GM19438 (cell line): ENCODE data around the gene ADD2.
"Not testable (repeated sequence)": the region's sequence is repeated elsewhere in the genome, so short reads cannot be mapped to it uniquely, and the experiment has no call there.

Experiments
- ATAC-seq: cut with Tn5 transposase; IDR thresholded peaks from one replicate; pipeline ENCODE4 v1.9.1; 2021; ENCODE audit warnings: low read depth; ENCODE audit not compliant: unreplicated experiment

The ADD2 gene, protein sequence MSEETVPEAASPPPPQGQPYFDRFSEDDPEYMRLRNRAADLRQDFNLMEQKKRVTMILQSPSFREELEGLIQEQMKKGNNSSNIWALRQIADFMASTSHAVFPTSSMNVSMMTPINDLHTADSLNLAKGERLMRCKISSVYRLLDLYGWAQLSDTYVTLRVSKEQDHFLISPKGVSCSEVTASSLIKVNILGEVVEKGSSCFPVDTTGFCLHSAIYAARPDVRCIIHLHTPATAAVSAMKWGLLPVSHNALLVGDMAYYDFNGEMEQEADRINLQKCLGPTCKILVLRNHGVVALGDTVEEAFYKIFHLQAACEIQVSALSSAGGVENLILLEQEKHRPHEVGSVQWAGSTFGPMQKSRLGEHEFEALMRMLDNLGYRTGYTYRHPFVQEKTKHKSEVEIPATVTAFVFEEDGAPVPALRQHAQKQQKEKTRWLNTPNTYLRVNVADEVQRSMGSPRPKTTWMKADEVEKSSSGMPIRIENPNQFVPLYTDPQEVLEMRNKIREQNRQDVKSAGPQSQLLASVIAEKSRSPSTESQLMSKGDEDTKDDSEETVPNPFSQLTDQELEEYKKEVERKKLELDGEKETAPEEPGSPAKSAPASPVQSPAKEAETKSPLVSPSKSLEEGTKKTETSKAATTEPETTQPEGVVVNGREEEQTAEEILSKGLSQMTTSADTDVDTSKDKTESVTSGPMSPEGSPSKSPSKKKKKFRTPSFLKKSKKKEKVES

DNA sequence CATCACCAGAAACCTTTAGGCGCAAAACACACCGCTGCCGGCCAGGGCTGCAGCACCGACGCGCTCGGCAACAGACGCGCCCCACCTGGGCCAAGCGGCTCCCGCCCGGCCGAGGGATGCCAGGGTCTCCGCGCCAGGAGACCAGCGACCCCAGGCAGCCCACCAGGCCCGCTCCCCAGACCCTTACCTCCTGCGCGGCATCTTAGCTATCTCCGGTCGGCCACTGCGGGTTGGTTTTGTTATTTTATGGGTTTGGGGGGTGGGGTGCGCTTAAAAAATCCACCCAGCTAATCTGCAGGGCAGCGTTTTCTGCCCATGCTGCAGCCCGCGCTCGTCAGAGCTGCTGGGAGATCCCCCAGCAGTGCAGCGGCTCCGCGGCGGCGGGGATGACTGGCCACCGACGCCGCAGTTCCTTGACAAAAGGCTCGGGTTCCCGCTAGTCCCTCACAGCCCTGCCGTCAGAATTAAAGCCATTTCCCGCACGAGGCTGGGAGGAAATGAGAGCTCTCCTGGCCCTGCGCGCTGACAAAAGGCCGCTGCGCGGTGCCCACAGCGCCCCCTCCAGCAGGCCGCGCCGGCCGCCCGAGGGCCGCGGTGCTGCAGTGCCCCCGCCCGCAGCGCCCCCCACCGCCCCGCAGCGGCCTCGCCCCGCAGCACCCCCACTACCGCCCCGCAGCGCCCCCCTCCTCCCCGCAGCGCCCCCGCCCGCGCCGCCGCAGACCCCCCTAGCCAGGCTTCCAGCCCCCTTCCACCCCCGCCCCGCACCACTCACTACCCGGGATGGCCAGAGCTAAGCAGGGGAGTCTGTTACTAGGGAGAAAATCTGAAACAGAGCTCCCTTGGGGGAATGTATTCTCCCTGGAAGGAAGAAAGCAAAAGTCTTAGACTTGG, at the start of gene ADD2:
Gene ADD2, minus strand, starts transcription at position 502 of the 891 bp plus-strand sequence. CDS start 61,792 bp downstream, outside the sequence.
- no peak for ATAC-seq

GRCh38 chr2:70817284-70817954, 49.4 kb upstream of the ADD2 start:
- ATAC-seq: no peak

DNA sequence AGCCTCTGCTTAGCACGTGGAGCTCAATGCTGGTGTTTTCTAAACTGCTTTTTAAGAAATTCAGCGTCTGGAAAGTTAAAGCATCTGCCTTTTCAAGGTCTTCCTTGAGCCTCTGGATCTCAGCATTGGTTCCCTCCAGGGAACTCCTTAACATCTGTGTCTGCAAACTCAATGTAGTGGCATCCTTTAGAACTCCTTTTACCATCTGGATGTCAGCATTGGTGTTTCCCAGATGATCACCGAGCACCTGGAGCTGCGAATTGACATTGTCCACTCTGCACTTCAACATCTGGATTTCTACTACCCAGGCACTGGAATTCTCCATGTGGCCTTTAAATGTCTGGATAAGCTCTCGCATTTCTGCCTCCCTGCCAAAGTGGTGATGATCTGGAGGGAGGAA, 48.7 kb upstream of the ADD2 start:
- no peak for ATAC-seq

- no peak for ATAC-seq
Observed at GRCh38 chr2:70808983-70809958, 41.3 kb upstream of the ADD2 start.

GRCh38 chr2:70807828-70808118, 39.8 kb upstream of the ADD2 start:
- no peak for ATAC-seq

- no peak for ATAC-seq
Observed at GRCh38 chr2:70807102-70807827, 39.3 kb upstream of the ADD2 start.

- ATAC-seq: no peak
Observed at GRCh38 chr2:70806620-70807019, 38.6 kb upstream of the ADD2 start.

DNA sequence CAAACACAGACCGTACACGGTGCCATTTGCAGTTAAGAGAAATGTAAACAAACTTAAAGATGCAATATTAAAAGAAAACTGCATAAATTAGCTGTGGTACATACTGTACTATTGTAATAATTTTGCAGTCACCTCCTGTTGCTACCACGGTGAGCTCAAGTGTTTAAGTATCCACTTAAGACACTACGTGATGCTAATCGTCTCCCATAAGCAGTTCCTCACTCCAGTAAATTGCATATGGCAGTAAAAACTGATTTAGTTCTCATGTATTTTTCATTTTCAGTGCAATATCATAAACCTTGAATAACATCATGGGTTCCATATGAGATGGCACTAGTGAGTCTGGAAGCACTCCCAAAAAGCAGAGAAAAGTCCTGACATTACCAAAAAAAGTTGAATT, 38.0 kb upstream of the ADD2 start:
- ATAC-seq: no peak

- no peak for ATAC-seq
Observed at GRCh38 chr2:70801607-70802263, 33.7 kb upstream of the ADD2 start.

DNA sequence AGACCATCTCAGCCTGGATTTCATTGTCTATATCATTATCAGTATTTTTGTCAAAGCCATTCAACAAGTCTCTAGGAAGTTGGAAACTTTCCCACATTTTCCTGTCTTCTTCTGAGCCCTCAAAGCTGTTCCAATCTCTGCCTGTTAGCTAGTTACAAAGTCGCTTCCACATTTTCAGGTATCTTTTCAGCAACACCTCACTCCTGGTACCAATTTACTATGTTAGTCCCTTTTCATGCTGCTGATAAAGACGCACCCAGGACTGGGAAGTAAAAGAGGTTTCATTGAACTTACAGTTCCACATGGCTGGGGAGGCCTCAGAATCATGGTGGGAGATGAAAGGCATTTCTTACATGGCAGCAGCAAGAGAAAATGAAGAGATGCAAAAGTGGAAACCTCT, 31.7 kb upstream of the ADD2 start:
- ATAC-seq: no peak

- not testable (repeated sequence) for ATAC-seq
Observed at GRCh38 chr2:70797996-70798395, 30.0 kb upstream of the ADD2 start.

DNA sequence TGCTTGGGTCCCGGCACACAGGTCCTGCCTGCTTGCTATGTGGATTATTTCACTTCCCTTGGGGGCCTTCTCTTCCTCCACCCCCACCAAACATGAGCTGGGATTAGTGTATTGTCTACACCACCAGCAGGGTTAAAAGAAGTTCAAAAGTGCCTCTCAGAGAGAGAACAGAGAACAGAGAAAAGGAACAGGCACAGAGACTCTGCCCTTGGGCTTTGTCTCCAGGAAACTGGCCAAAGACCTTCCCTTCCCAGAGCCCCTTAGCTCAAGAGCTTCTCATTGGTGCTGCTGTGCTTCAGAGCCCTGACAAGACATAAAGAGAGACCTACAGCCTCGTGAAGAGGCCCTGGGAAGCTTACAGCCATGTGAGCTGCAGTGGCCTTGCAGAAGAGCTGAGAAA, 29.5 kb upstream of the ADD2 start:
- ATAC-seq: no peak

- no peak for ATAC-seq
Observed at GRCh38 chr2:70796262-70796661, 28.3 kb upstream of the ADD2 start.

DNA sequence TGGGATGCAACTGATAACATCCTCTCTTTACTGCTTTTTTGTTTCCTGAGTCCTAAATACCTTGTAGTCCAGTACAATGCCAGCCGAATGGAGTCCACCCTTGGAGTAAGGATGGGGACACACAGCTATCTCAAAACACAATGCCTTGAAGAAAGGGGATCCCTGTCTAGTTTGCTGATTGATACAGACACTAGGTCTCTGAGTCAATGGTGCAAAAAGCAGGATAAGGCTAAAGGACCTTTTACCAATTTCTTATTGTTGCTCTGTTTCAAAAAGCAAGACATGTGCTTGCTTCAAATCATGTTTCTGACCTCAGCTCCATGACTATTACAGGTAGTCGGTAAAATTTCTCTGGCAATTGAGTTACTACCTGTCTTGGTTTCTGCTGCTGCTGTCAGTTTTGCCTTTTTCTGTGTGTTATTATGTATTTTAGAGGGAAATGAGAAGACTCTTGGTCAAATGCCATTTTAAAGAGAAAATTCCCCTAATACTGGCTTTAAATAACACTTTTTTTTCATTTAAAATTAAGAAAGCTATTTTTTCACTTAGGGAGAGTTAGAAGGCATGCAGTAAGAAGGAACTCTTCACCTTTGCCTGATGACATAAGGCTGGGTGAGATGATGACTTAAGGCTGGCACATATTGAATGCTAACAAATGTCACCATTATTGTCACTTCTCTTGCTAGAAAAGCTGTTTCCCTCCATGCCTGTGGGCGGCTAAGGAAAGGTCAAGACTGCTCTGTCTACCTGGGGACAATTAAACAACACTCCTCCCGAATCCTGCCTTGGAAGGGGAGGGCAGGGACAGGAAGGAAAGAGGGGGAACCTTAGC, 27.4 kb upstream of the ADD2 start:
- ATAC-seq: no peak

DNA sequence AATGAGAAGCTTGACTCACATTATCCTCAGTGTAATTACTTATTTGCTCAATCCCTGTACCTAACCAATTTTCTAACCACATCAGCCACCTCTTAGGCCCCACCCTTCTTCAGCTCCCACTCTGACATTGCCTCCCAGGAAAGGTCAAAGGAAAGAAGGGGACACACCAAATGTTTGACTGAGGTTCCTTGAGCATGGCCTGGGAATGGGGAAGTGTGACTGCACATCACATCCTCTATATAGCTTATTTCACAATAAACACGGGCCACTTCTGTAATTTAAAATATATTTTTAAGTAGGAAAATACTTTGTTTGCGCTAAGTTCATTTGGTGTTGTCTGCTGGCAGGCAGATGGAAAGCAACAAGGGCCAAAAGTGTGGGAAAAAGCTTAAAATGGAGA, 25.4 kb upstream of the ADD2 start:
- no peak for ATAC-seq

DNA sequence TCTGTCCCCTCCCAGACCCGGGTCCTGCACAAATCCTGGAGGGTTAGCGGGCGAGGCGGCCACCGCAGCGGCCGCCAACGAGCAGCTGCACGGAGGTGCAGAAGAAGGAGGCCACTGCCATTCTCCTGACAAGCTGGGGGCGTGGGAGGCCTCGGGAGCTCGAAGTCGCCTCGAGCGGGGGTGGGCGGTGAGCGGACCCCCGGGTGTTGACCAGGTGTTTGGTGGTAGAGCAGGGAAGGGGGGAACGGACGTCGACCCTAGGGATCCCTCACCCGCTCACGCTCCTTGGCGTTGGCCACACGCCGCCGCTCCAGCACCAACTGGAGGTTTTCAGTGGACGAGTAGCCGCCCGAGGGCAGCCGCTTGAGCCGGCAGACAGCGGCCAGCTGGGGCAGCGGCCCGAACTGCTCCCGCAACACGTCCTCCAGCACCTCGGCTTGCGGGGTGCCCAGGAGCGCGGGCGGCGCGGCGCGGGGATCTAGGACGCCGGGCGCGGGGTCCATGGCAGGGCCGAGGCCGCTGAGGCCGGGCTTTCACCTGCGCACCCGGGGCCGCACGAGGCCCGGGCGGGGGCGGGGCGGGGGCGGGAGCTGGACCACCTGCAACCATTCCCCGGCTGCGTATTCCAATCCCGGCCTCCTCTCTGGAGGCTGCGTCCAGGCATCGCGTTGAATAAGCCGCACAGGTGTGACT, 22.3 kb upstream of the ADD2 start, which contains the start of gene FIGLA:
Gene FIGLA, minus strand, starts transcription at position 508 of the 693 bp plus-strand sequence. Its CDS starts 5 bp downstream, at position 503.
- no peak for ATAC-seq
